Stimulated activated CD8-positive, alpha-beta memory T cell treated with anti-CD3 and anti-CD28 coated beads, Interleukin-7, amount 100 ng/mL, for 48 hours (primary cell): Measurements from ENCODE around the gene MTA3.

Experiments
- DNase-seq, 2 donors: peaks; one replicate each; pipeline ENCODE4 v3.0.0-alpha.2; 2020; ENCODE audit warnings: low read depth in 1 of 2; ENCODE audit errors: extremely low read depth in 1 of 2

MTA3 gene

GRCh38 chr2:42799881-42800280 is 231.4 kb downstream of the MTA3 start:
- no peak for DNase-seq

GRCh38 chr2:42800461-42800962 is 232.1 kb downstream of the MTA3 start:
- no peak for DNase-seq

- no peak for DNase-seq
Measured at GRCh38 chr2:42800981-42801380, 232.5 kb downstream of the MTA3 start.

- no peak for DNase-seq
Measured at GRCh38 chr2:42801381-42801780, 232.9 kb downstream of the MTA3 start.

GRCh38 chr2:42802150-42802549 is 233.7 kb downstream of the MTA3 start:
- no peak for DNase-seq

- no peak for DNase-seq
Measured at GRCh38 chr2:42804338-42804737, 235.9 kb downstream of the MTA3 start.

GRCh38 chr2:42804891-42805290 is 236.5 kb downstream of the MTA3 start:
- DNase-seq = no peak
